ENCODE data around the gene SCARF1. TPM values are rescaled to one million over a fixed set of nuclear protein-coding genes. Genes with fewer than 3 reads are reported as not detected.
A peak's percentile ranks its signal among the peaks of the same experiment; 100 is the strongest.

The SCARF1 gene
- polyA plus RNA-seq, 1 donor from 2014 or later = 3.0 TPM

- H3K79me2 ChIP-seq (replicated peaks; ENCODE audit: insufficient read depth, low read length) = peaks cover 34% of the 10 kb centered on the region
- H3K27ac ChIP-seq (ENCODE audit: low read length) = peak overlapping the region; percentile 99
- peak overlapping the region; percentile 99 for H3K9ac ChIP-seq (ENCODE audit: low read length)
- H3K9me3 ChIP-seq (ENCODE audit: low read length) = no peaks in the 10 kb centered on the region
- no peaks in the 10 kb centered on the region for H3F3A ChIP-seq (ENCODE audit: insufficient read depth, low read length, poor library complexity, severe bottlenecking)
- H4K20me1 ChIP-seq (ENCODE audit: insufficient read depth) = no peaks in the 10 kb centered on the region
- TF ChIP-seq CTCF (IDR thresholded peaks at IDR 0.05; ENCODE audit: poor library complexity, severe bottlenecking) (peak; percentile 31), REST (IDR thresholded peaks at IDR 0.05; ENCODE audit: borderline replicate concordance) (no peak), EP300 (conservative IDR thresholded peaks at IDR 0.05; ENCODE audit: poor library complexity, severe bottlenecking) (no peak), SMC3 (conservative IDR thresholded peaks at IDR 0.05; ENCODE audit: poor library complexity) (no peak), POLR2AphosphoS5 (IDR thresholded peaks at IDR 0.05) (no peak), RAD21 (conservative IDR thresholded peaks at IDR 0.05) (no peak), TAF1 (IDR thresholded peaks at IDR 0.05; ENCODE audit: low read depth) (no peak)
- H3K9me2 ChIP-seq (ENCODE audit: insufficient read depth, low read length) = no peaks in the 10 kb centered on the region
- peaks cover 6% of the 10 kb centered on the region for H3K36me3 ChIP-seq (ENCODE audit: insufficient read depth, low read length)
- H2AFZ ChIP-seq (ENCODE audit: low read depth, low read length) = peak overlapping the region; percentile 69
- peak overlapping the region; percentile 96 for H3K4me3 ChIP-seq (ENCODE audit: low read length)
- H3K27me3 ChIP-seq (ENCODE audit: insufficient read depth, low read depth, low read length) = no peaks in the 10 kb centered on the region
- peak overlapping the region; percentile 62 for H3K4me2 ChIP-seq (ENCODE audit: low read length)
Measured at GRCh38 chr17:1629504-1630310, 15.8 kb downstream of the SCARF1 start.

- no peaks in the 10 kb centered on the region for H4K20me1 ChIP-seq (ENCODE audit: insufficient read depth)
- H3K79me2 ChIP-seq (replicated peaks; ENCODE audit: insufficient read depth, low read length) = peaks cover 40% of the 10 kb centered on the region
- H3F3A ChIP-seq (ENCODE audit: insufficient read depth, low read length, poor library complexity, severe bottlenecking) = no peaks in the 10 kb centered on the region
Measured at GRCh38 chr17:1628856-1629503, 16.6 kb downstream of the SCARF1 start.

More at GRCh38 chr17:1628856-1629503, 16.6 kb downstream of the SCARF1 start:
- TF ChIP-seq EZH2 (IDR thresholded peaks at IDR 0.05; ENCODE audit: borderline replicate concordance, insufficient read depth, low read length, poor library complexity, severe bottlenecking) (no peak), RAD21 (conservative IDR thresholded peaks at IDR 0.05) (peak; percentile 38), CTCF (IDR thresholded peaks at IDR 0.05; ENCODE audit: poor library complexity, severe bottlenecking) (peak; percentile 58), MXI1 (conservative IDR thresholded peaks at IDR 0.05; ENCODE audit: poor library complexity, severe bottlenecking) (no peak), EP300 (conservative IDR thresholded peaks at IDR 0.05; ENCODE audit: poor library complexity, severe bottlenecking) (peak; percentile 73), REST (IDR thresholded peaks at IDR 0.05; ENCODE audit: borderline replicate concordance) (peak; percentile 66), POLR2AphosphoS5 (IDR thresholded peaks at IDR 0.05) (peak; percentile 90), SMC3 (conservative IDR thresholded peaks at IDR 0.05; ENCODE audit: poor library complexity) (no peak), TAF1 (IDR thresholded peaks at IDR 0.05; ENCODE audit: low read depth) (peak; percentile 76)
- H2AFZ ChIP-seq (ENCODE audit: low read depth, low read length) = peak overlapping the region; percentile 69
- no peaks in the 10 kb centered on the region for H3K27me3 ChIP-seq (ENCODE audit: insufficient read depth, low read depth, low read length)
- H3K4me2 ChIP-seq (ENCODE audit: low read length) = peak overlapping the region; percentile 62
- peak overlapping the region; percentile 96 for H3K4me3 ChIP-seq (ENCODE audit: low read length)
- H3K36me3 ChIP-seq (ENCODE audit: insufficient read depth, low read length) = peaks cover 11% of the 10 kb centered on the region
- H3K9me2 ChIP-seq (ENCODE audit: insufficient read depth, low read length) = no peaks in the 10 kb centered on the region
- no peaks in the 10 kb centered on the region for H3K9me3 ChIP-seq (ENCODE audit: low read length)
- H3K27ac ChIP-seq (ENCODE audit: low read length) = peak overlapping the region; percentile 99
- peak overlapping the region; percentile 99 for H3K9ac ChIP-seq (ENCODE audit: low read length)

Measured in neural cell (in vitro differentiated cells).